VCaP (cell line): ENCODE results near the gene HOXB8.

Experiments used
- H3K27ac ChIP-seq: fragments of 450-650 bp; 2 replicates; pipeline ENCODE4 v1.5.1; 2017
- TF ChIP-seq, protein P1 (sequence below): fragments of 450-650 bp; conservative IDR thresholded peaks from 2 replicates; pipeline ENCODE4 v1.5.1; 2017; ENCODE audit warnings: mild to moderate bottlenecking, moderate library complexity

HOXB8 gene

DNA sequence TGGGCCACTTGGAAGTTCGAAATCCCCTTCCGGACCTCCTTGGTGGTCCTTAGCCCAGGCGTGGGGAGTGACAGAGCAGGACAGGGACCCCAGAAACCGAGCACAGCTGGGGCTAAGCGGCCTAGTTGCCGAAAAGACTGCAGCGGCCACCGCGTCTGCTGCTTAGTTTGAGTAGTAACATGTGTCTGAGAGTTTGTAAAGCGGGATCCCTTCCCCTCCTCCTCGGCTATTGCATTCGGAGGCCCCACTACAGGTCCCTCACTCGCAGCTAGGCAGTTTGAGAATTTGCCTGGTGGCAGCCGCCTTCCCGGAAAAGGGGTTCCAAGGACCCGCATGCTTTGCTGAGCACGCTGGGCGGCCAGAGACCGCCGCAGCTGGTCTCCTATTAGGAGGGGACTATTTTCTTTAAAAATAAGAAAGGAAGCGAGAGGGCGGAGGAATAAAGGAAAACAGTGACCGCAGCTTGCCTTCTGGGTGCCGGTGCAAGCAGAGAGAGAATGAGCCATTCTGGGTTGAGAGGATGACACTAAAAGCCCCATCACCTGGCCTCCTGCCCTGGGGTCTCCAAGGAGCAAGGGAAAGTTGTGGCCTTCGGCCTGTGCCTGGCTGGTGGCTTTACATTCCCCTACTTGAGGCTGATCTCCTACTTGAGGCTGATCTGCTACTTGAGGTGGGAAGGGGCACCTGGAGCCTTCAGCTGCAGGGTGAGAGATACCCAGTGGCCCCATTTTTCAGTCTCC lies 20.4 kb downstream of the HOXB8 start:
- H3K27ac ChIP-seq: no peak overlapping the region
- TF ChIP-seq, protein P1, sequence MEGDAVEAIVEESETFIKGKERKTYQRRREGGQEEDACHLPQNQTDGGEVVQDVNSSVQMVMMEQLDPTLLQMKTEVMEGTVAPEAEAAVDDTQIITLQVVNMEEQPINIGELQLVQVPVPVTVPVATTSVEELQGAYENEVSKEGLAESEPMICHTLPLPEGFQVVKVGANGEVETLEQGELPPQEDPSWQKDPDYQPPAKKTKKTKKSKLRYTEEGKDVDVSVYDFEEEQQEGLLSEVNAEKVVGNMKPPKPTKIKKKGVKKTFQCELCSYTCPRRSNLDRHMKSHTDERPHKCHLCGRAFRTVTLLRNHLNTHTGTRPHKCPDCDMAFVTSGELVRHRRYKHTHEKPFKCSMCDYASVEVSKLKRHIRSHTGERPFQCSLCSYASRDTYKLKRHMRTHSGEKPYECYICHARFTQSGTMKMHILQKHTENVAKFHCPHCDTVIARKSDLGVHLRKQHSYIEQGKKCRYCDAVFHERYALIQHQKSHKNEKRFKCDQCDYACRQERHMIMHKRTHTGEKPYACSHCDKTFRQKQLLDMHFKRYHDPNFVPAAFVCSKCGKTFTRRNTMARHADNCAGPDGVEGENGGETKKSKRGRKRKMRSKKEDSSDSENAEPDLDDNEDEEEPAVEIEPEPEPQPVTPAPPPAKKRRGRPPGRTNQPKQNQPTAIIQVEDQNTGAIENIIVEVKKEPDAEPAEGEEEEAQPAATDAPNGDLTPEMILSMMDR: no peak

DNA sequence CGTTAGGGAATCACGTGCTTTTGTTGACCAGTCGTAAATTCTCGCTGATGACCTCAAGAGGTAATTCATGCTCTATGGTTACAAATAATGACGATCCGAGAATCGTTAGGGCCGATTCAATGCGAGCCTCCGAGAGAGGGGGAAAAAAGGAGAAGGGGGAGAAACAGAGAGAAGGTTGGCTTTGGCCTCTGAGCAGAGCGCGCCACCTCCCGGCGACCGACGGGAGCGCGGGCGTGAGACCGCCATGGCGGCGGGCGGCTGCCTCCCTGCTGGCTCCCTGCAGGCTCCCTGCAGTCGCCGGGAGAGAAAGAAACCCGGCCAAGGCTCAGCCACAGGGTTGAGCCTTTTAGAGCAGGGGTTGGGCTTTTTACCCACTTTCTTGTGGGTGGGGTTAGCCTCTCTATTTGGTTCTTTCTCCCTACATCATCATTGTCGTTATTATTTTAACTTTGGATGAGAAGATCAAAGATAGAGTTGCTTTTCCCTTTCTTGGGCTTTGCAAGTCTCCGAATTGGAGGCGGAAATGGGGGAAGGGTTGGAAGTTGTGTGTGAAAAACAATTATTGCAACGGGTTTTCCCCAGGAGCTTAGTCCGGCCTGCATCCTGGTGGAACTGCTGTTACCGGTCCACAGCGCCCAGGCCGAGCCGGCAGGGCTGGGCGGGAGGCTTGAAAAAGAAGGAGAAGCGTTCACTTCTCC lies 21.1 kb downstream of the HOXB8 start:
- H3K27ac ChIP-seq: no peak overlapping the region
- TF ChIP-seq, protein P1: peak; percentile 91

- TF ChIP-seq, protein P1: no peak
- H3K27ac ChIP-seq: no peak within 1 kb of the TSS
These were observed 21.8 kb downstream of the HOXB8 start, which contains the start of gene HOXB5 for GRCh38 chr17:48593126-48593829. Gene HOXB5 (minus strand): TSS chr17:48593779. CDS start chr17:48593682, 97 bp downstream.

DNA sequence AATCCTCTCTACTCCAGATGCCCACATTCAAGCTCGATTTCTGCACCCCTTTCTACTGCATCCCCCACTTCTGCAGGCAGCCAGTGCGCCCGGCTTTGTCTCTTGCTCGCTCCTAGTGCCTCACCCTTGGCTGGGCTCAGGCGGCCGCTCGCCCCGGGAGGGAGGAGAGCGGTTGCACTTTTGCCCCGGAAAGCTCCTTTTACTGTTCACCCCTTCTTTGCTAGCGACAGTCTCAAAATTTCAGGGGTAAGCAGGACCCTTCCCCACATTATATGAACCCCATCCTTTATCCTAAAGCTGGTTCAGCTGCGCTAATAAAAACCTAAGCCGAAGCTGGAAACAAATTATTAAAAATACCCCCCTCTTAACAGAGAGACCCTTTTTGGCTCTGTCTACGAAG lies 22.5 kb downstream of the HOXB8 start:
- TF ChIP-seq, protein P1: no peak
- no peak overlapping the region for H3K27ac ChIP-seq

GRCh38 chr17:48592057-48592514 lies 23.0 kb downstream of the HOXB8 start:
- no peak overlapping the region for H3K27ac ChIP-seq
- TF ChIP-seq, protein P1: no peak

DNA sequence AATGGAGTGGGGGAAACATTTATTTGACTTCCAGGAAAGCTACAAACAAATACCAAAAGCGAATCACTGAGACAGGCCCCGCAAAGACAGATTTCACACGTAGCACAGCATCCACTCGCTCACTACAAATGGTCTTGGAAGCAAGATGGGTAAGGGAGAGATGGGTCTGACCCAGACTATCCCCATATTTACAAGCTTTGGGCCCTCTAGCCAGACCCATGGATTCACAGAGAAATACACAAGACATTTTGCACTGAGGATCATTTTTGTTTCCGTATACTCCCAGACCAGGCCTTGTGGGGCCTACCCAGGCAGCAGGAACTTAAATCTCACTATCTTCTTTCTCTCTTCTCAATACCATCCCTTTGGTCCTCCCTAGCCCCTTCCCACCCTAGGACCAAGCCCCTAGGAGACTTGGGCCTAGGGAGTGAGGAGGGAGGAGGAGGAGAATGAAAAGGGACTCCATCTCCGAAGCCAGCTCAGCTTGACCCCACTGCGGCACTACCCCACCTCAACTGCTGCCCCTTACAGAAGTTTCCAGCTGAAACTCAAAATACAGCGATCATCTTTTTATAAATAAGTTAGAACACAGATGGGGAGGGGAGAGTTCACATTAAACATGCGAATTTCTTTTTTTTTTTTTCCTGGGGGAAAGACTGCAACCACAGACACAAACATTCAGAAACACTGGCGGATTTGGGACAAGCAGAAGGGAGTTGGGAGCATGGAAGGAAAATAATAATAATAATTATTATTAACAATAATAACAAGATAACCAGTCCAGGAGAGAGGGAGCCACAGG lies 23.6 kb downstream of the HOXB8 start:
- no peak overlapping the region for H3K27ac ChIP-seq
- TF ChIP-seq, protein P1: no peak
